Nephron progenitor cell (in vitro differentiated cells): ENCODE measurements around the gene LIFR.
A peak's percentile ranks its signal among the peaks of the same experiment; 100 is the strongest.

Experiments
- DNase-seq: peaks from one replicate; pipeline ENCODE4 v3.0.0; 2021
- H3K27ac Mint-ChIP-seq: 2 replicates; pipeline ENCODE4 v1.8.0; 2021; ENCODE audit warnings: mild to moderate bottlenecking, moderate library complexity, mixed read lengths
- H3K27me3 Mint-ChIP-seq: 2 replicates; pipeline ENCODE4 v1.8.0; 2021; ENCODE audit warnings: mild to moderate bottlenecking, low read depth, mixed read lengths; ENCODE audit not compliant: poor library complexity
- H3K36me3 Mint-ChIP-seq: 2 replicates; pipeline ENCODE4 v1.8.0; 2021; ENCODE audit warnings: low read depth, mixed read lengths
- H3K4me1 Mint-ChIP-seq: 2 replicates; pipeline ENCODE4 v1.8.0; 2021; ENCODE audit warnings: mixed read lengths
- H3K4me3 Mint-ChIP-seq: 2 replicates; pipeline ENCODE4 v1.8.0; 2021; ENCODE audit warnings: mild to moderate bottlenecking, moderate library complexity, mixed read lengths
- H3K9me3 Mint-ChIP-seq: 2 replicates; pipeline ENCODE4 v1.8.0; 2021; ENCODE audit warnings: mild to moderate bottlenecking, moderate library complexity, mixed read lengths
- CTCF ChIP-seq: fragments of 200-600 bp; sonication (generic); IDR thresholded peaks from 2 replicates; pipeline ENCODE4 v1.5.0; 2021; ENCODE audit warnings: antibody characterized with exemption

LIFR gene

GRCh38 chr5:38431242-38431853, 125.1 kb downstream of the LIFR start:
- TF ChIP-seq CTCF, result no peak
- Mint-ChIP-seq H3K9me3 (no peaks in the 10 kb centered on the region), H3K36me3 (peaks cover 22% of the 10 kb centered on the region), H3K4me3 (no peak overlapping the region), H3K4me1 (peaks cover 31% of the 10 kb centered on the region), H3K27ac (no peak overlapping the region), H3K27me3 (no peaks in the 10 kb centered on the region)
- no peak for DNase-seq

GRCh38 chr5:38426986-38427950, 129.2 kb downstream of the LIFR start:
- H3K27me3 Mint-ChIP-seq, result peaks cover 4% of the 10 kb centered on the region
- H3K36me3 Mint-ChIP-seq, result peaks cover 14% of the 10 kb centered on the region

GRCh38 chr5:38426490-38426889, 130.0 kb downstream of the LIFR start:
- no peak for DNase-seq
- Mint-ChIP-seq H3K27me3 (peaks cover 4% of the 10 kb centered on the region), H3K4me3 (no peak overlapping the region), H3K9me3 (no peaks in the 10 kb centered on the region), H3K4me1 (peaks cover 40% of the 10 kb centered on the region), H3K36me3 (peaks cover 14% of the 10 kb centered on the region), H3K27ac (peak overlapping the region; percentile 61)
- TF ChIP-seq CTCF, result no peak

More at GRCh38 chr5:38426986-38427950, 129.2 kb downstream of the LIFR start:
- Mint-ChIP-seq H3K27ac (no peak overlapping the region), H3K4me3 (no peak overlapping the region), H3K4me1 (peaks cover 37% of the 10 kb centered on the region), H3K9me3 (no peaks in the 10 kb centered on the region)
- no peak for TF ChIP-seq CTCF
- DNase-seq, result no peak
